ENCODE measurements around the gene PCGF2.

DNA sequence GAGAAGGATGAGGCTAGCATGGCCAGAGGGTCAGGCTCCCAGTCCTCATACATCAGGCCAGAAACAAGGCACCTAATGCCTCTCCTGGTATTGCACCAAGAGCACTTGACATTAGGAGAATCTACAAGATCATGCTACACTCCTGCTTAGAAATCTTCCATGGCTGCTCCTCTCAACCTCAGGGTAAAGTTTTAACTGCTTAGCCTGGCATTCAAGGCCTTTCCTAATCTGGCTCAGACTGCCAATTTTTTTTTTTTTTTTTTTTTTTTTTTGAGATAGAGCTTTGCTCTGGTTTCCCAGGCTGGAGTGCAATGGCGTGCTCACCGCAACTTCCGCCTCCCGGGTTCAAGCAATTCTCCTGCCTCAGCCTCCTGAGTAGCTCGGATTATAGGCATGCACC, 43.0 kb upstream of the PCGF2 start:
- TF ChIP-seq, protein P1, sequence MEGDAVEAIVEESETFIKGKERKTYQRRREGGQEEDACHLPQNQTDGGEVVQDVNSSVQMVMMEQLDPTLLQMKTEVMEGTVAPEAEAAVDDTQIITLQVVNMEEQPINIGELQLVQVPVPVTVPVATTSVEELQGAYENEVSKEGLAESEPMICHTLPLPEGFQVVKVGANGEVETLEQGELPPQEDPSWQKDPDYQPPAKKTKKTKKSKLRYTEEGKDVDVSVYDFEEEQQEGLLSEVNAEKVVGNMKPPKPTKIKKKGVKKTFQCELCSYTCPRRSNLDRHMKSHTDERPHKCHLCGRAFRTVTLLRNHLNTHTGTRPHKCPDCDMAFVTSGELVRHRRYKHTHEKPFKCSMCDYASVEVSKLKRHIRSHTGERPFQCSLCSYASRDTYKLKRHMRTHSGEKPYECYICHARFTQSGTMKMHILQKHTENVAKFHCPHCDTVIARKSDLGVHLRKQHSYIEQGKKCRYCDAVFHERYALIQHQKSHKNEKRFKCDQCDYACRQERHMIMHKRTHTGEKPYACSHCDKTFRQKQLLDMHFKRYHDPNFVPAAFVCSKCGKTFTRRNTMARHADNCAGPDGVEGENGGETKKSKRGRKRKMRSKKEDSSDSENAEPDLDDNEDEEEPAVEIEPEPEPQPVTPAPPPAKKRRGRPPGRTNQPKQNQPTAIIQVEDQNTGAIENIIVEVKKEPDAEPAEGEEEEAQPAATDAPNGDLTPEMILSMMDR (IDR thresholded peaks at IDR 0.05), result no peak
- TF ChIP-seq POLR2A (IDR thresholded peaks at IDR 0.05), result no peak
